Mesenchymal stem cell (in vitro differentiated cells and primary cell): ENCODE results near the gene FCRL2.

Source experiments
- DNase-seq: peaks from one replicate; pipeline ENCODE4 v3.0.0-alpha.2; 2013
- H2AFZ ChIP-seq: one replicate; pipeline ENCODE4 v1.6.1; 2013; ENCODE audit warnings: low read depth, mild to moderate bottlenecking, control low read depth, inconsistent platforms, low read length, moderate library complexity
- H2AK5ac ChIP-seq: 2 replicates; pipeline ENCODE4 v1.6.1; 2013; ENCODE audit warnings: low read length, moderate library complexity, mild to moderate bottlenecking, inconsistent platforms; ENCODE audit not compliant: severe bottlenecking
- H2BK120ac ChIP-seq: one replicate; pipeline ENCODE4 v1.6.1; 2013; ENCODE audit warnings: low read depth, mild to moderate bottlenecking, inconsistent platforms, low read length, moderate library complexity
- H2BK12ac ChIP-seq, 2 experiments: one replicate each; pipeline ENCODE4 v1.6.1; 2013; ENCODE audit warnings: inconsistent platforms in 2 of 2, low read length in 2 of 2, mild to moderate bottlenecking in 2 of 2, moderate library complexity in 2 of 2, control low read depth in 1 of 2
- H2BK15ac ChIP-seq: one replicate; pipeline ENCODE4 v1.6.1; 2013; ENCODE audit warnings: mild to moderate bottlenecking, low read depth, inconsistent platforms; ENCODE audit not compliant: poor library complexity, severe bottlenecking
- H2BK5ac ChIP-seq: 2 replicates; pipeline ENCODE4 v1.6.1; 2013; ENCODE audit warnings: low read depth, mild to moderate bottlenecking, low read length, control low read depth, inconsistent platforms; ENCODE audit not compliant: poor library complexity, severe bottlenecking
- H3K14ac ChIP-seq, 2 experiments: one replicate each; pipeline ENCODE4 v1.6.1; 2013; ENCODE audit warnings: inconsistent platforms in 2 of 2, low read length in 2 of 2, control low read depth in 1 of 2, mild to moderate bottlenecking in 1 of 2, moderate library complexity in 1 of 2
- H3K18ac ChIP-seq, 2 experiments: one replicate each; pipeline ENCODE4 v1.6.1; 2013; ENCODE audit warnings: inconsistent platforms in 2 of 2, low read length in 2 of 2, control low read depth in 1 of 2, low read depth in 1 of 2, mild to moderate bottlenecking in 1 of 2
- H3K23ac ChIP-seq, 2 experiments: one replicate each; pipeline ENCODE4 v1.6.1; 2013; ENCODE audit warnings: inconsistent platforms in 2 of 2, low read length in 2 of 2, mild to moderate bottlenecking in 2 of 2, moderate library complexity in 2 of 2, control low read depth in 1 of 2
- H3K27ac ChIP-seq: 2 replicates; pipeline ENCODE4 v1.5.1; 2013; ENCODE audit warnings: mild to moderate bottlenecking, moderate library complexity, low read length, control low read depth, inconsistent platforms; ENCODE audit not compliant: poor library complexity, severe bottlenecking
- H3K27me3 ChIP-seq, 2 experiments: 2 replicates each; pipeline versions ENCODE4 v1.6.1 to v1.7.0; 2013; ENCODE audit warnings: low read length in 2 of 2, mild to moderate bottlenecking in 2 of 2, moderate library complexity in 2 of 2, control low read depth in 1 of 2, inconsistent platforms in 1 of 2; ENCODE audit not compliant: control insufficient read depth in 1 of 2, insufficient read depth in 1 of 2
- H3K36me3 ChIP-seq, 2 experiments: 2 replicates each; pipeline versions ENCODE4 v1.6.1 to v1.7.0; 2013; ENCODE audit warnings: low read length in 2 of 2, control low read depth in 1 of 2, inconsistent platforms in 1 of 2, low read depth in 1 of 2, mild to moderate bottlenecking in 1 of 2; ENCODE audit not compliant: insufficient read depth in 2 of 2, control insufficient read depth in 1 of 2
- H3K4ac ChIP-seq, 2 experiments: one replicate each; pipeline ENCODE4 v1.6.1; 2013; ENCODE audit warnings: inconsistent platforms in 2 of 2, low read length in 2 of 2, mild to moderate bottlenecking in 2 of 2, moderate library complexity in 2 of 2, control low read depth in 1 of 2, low read depth in 1 of 2
- H3K4me1 ChIP-seq: 2 replicates; pipeline ENCODE4 v1.6.1; 2013; ENCODE audit warnings: low read depth, low read length, control low read depth; ENCODE audit not compliant: control insufficient read depth, insufficient read depth
- H3K4me2 ChIP-seq: 2 replicates; pipeline ENCODE4 v1.6.1; 2013; ENCODE audit warnings: low read length, mild to moderate bottlenecking, inconsistent platforms; ENCODE audit not compliant: poor library complexity, severe bottlenecking
- H3K4me3 ChIP-seq, 2 experiments: 2 replicates each; pipeline versions ENCODE4 v1.5.1 to v1.7.0; 2013; ENCODE audit warnings: low read length in 2 of 2, mild to moderate bottlenecking in 2 of 2, control low read depth in 1 of 2, low read depth in 1 of 2; ENCODE audit not compliant: insufficient read depth in 1 of 2
- H3K79me1 ChIP-seq: replicated peaks from 2 replicates; pipeline ENCODE4 v1.6.1; 2013; ENCODE audit warnings: mild to moderate bottlenecking, control low read depth, low read length, inconsistent platforms; ENCODE audit not compliant: poor library complexity, severe bottlenecking
- H3K9ac ChIP-seq: 2 replicates; pipeline ENCODE4 v1.7.0; 2013; ENCODE audit warnings: mild to moderate bottlenecking, low read length, moderate library complexity
- H3K9me3 ChIP-seq: 2 replicates; pipeline ENCODE4 v1.7.0; 2013; ENCODE audit warnings: mild to moderate bottlenecking, low read length; ENCODE audit not compliant: control insufficient read depth
- H4K8ac ChIP-seq: one replicate; pipeline ENCODE4 v1.6.1; 2013; ENCODE audit warnings: inconsistent platforms, mild to moderate bottlenecking, low read length, moderate library complexity
- H4K91ac ChIP-seq: one replicate; pipeline ENCODE4 v1.6.1; 2013; ENCODE audit warnings: mild to moderate bottlenecking, low read length, inconsistent platforms
- WGBS: methylation state at CpG from one replicate; pipeline ENCODE4 v1.1.7; 2013; ENCODE audit warnings: mixed read lengths; 5-methylcytosine and 5-hydroxymethylcytosine counted together

FCRL2 gene

GRCh38 chr1:157813269-157813668 is 36.3 kb upstream of the FCRL2 start:
- H3K27ac ChIP-seq = no peak overlapping the region
- H3K27me3 ChIP-seq = no peaks in the 10 kb centered on the region
- H3K4me3 ChIP-seq = no peak overlapping the region
- no peak overlapping the region for H2BK12ac ChIP-seq
- no peaks in the 10 kb centered on the region for H3K79me1 ChIP-seq
- H2BK120ac ChIP-seq = no peak overlapping the region
- H3K18ac ChIP-seq = no peak overlapping the region
- H3K4me1 ChIP-seq = no peaks in the 10 kb centered on the region
- no peak overlapping the region for H4K8ac ChIP-seq
- H4K91ac ChIP-seq = no peak overlapping the region
- peaks cover 36% of the 10 kb centered on the region for H3K9me3 ChIP-seq
- peak overlapping the region; percentile 44 for H2BK5ac ChIP-seq
- 75% methylated on average over 1 of the region's 1 CpG for WGBS
- no peak overlapping the region for H3K14ac ChIP-seq
- H3K9ac ChIP-seq = no peak overlapping the region
- no peak overlapping the region for H2AK5ac ChIP-seq
- H3K36me3 ChIP-seq = no peaks in the 10 kb centered on the region
- H3K4ac ChIP-seq = no peak overlapping the region
- H3K4me2 ChIP-seq = no peak overlapping the region
- H2BK15ac ChIP-seq = no peak overlapping the region
- H2AFZ ChIP-seq = no peak overlapping the region
- H3K23ac ChIP-seq = no peak overlapping the region
- no peak for DNase-seq

GRCh38 chr1:157806431-157807149 is 29.7 kb upstream of the FCRL2 start:
- Histone ChIP-seq H2AFZ (no peak overlapping the region), H3K4me2 (no peak overlapping the region), H4K91ac (no peak overlapping the region), H3K27me3 (peaks cover 0 to 6% of the 10 kb centered on the region in 2 experiments), H3K4ac (no peak overlapping the region), H3K18ac (no peak overlapping the region), H3K27ac (no peak overlapping the region), H2BK120ac (no peak overlapping the region), H3K9me3 (peaks cover 8% of the 10 kb centered on the region), H3K79me1 (no peaks in the 10 kb centered on the region), H3K23ac (no peak overlapping the region), H2BK15ac (no peak overlapping the region), H3K36me3 (no peaks in the 10 kb centered on the region), H3K4me3 (no peak overlapping the region), H2BK12ac (no peak overlapping the region), H2BK5ac (no peak overlapping the region), H3K9ac (no peak overlapping the region), H3K4me1 (no peaks in the 10 kb centered on the region), H2AK5ac (no peak overlapping the region), H3K14ac (no peak overlapping the region), H4K8ac (no peak overlapping the region)
- 58% methylated on average over 6 of the region's 6 CpGs for WGBS
- no peak for DNase-seq

GRCh38 chr1:157803851-157804250 is 26.9 kb upstream of the FCRL2 start:
- Histone ChIP-seq H2AFZ (no peak overlapping the region), H2BK15ac (no peak overlapping the region), H3K27ac (no peak overlapping the region), H3K18ac (no peak overlapping the region), H3K4me3 (no peak overlapping the region), H3K14ac (no peak overlapping the region), H3K4me2 (no peak overlapping the region), H3K79me1 (no peaks in the 10 kb centered on the region), H3K9ac (no peak overlapping the region), H3K9me3 (no peaks in the 10 kb centered on the region), H3K27me3 (peaks cover 0 to 6% of the 10 kb centered on the region in 2 experiments), H3K4ac (no peak overlapping the region), H2BK5ac (no peak overlapping the region), H4K91ac (no peak overlapping the region), H2AK5ac (no peak overlapping the region), H3K4me1 (no peaks in the 10 kb centered on the region), H3K36me3 (no peaks in the 10 kb centered on the region), H2BK12ac (no peak overlapping the region), H2BK120ac (no peak overlapping the region), H3K23ac (no peak overlapping the region), H4K8ac (no peak overlapping the region)
- 84% methylated on average over 7 of the region's 7 CpGs for WGBS
- DNase-seq = no peak

- H3K23ac ChIP-seq = no peak overlapping the region
- H2AFZ ChIP-seq = no peak overlapping the region
- H4K8ac ChIP-seq = no peak overlapping the region
- no peak overlapping the region for H4K91ac ChIP-seq
- H3K27ac ChIP-seq = no peak overlapping the region
- no peak overlapping the region for H3K4ac ChIP-seq
- no peaks in the 10 kb centered on the region for H3K36me3 ChIP-seq
- peaks cover 0 to 6% of the 10 kb centered on the region in 2 experiments for H3K27me3 ChIP-seq
- H2AK5ac ChIP-seq = no peak overlapping the region
- H2BK12ac ChIP-seq = no peak overlapping the region
- 65% methylated on average over 1 of the region's 1 CpG for WGBS
- H3K4me3 ChIP-seq = no peak overlapping the region
- H2BK5ac ChIP-seq = no peak overlapping the region
- no peak for DNase-seq
- no peak overlapping the region for H3K18ac ChIP-seq
- H3K9ac ChIP-seq = no peak overlapping the region
- no peak overlapping the region for H3K4me2 ChIP-seq
- H3K79me1 ChIP-seq = no peaks in the 10 kb centered on the region
- H3K9me3 ChIP-seq = peaks cover 5% of the 10 kb centered on the region
- H3K14ac ChIP-seq = no peak overlapping the region
- no peak overlapping the region for H2BK120ac ChIP-seq
- H3K4me1 ChIP-seq = no peaks in the 10 kb centered on the region
- H2BK15ac ChIP-seq = no peak overlapping the region
Measured at GRCh38 chr1:157799996-157800395, 23.1 kb upstream of the FCRL2 start.
